Karpas-422 (cell line): ENCODE data around the gene NADSYN1. TPM values are rescaled to one million over a fixed set of nuclear protein-coding genes. Genes with fewer than 3 reads are reported as not detected.
"Not testable (repeated sequence)": the region's sequence is repeated elsewhere in the genome, so short reads cannot be mapped to it uniquely, and the experiment has no call there.

ENCODE experiments used
- DNase-seq: peaks from one replicate; pipeline ENCODE4 v3.0.0-alpha.2; 2015
- H2AFZ ChIP-seq: fragments of 200-600 bp; sonication (generic); 2 replicates; pipeline ENCODE4 v1.6.1; 2014; ENCODE audit warnings: antibody characterized with exemption, low read length, mixed read lengths
- H3K27ac ChIP-seq: fragments of 200-600 bp; sonication (generic); 2 replicates; pipeline ENCODE4 v1.5.1; 2014; ENCODE audit warnings: mild to moderate bottlenecking, low read length, moderate library complexity
- H3K27me3 ChIP-seq: fragments of 200-600 bp; sonication (generic); 2 replicates; pipeline ENCODE4 v1.6.1; 2014; ENCODE audit warnings: low read length, mixed read lengths
- H3K36me3 ChIP-seq: fragments of 200-600 bp; sonication (generic); 2 replicates; pipeline ENCODE4 v1.6.1; 2014; ENCODE audit warnings: low read length, mixed read lengths; ENCODE audit not compliant: insufficient read depth
- H3K4me1 ChIP-seq: fragments of 200-600 bp; sonication (generic); 2 replicates; pipeline ENCODE4 v1.6.1; 2014; ENCODE audit warnings: mild to moderate bottlenecking, low read length, mixed read lengths
- H3K4me2 ChIP-seq: fragments of 200-600 bp; sonication (generic); 2 replicates; pipeline ENCODE4 v1.6.1; 2014; ENCODE audit warnings: low read length, low read depth, mild to moderate bottlenecking; ENCODE audit not compliant: poor library complexity, severe bottlenecking
- H3K4me3 ChIP-seq: fragments of 200-600 bp; sonication (generic); 2 replicates; pipeline ENCODE4 v1.5.1; 2014; ENCODE audit warnings: mild to moderate bottlenecking, antibody characterized with exemption, low read length, mixed read lengths
- H3K79me2 ChIP-seq: fragments of 200-600 bp; sonication (generic); 2 replicates; pipeline ENCODE4 v1.6.1; 2014; ENCODE audit warnings: mild to moderate bottlenecking, low read length, mixed read lengths
- H3K9ac ChIP-seq: fragments of 200-600 bp; sonication (generic); 2 replicates; pipeline ENCODE4 v1.6.0; 2014; ENCODE audit warnings: low read length
- H3K9me2 ChIP-seq: fragments of 200-600 bp; sonication (generic), shearing (Covaris generic); replicated peaks from 2 replicates; pipeline ENCODE4 v1.6.0; 2014; ENCODE audit warnings: mild to moderate bottlenecking, low read length, moderate library complexity; ENCODE audit not compliant: insufficient read depth
- H3K9me3 ChIP-seq: fragments of 300-700, 200-600 bp; sonication (generic); 2 replicates; pipeline ENCODE4 v1.6.1; 2014; ENCODE audit warnings: low read length, mixed read lengths
- H4K20me1 ChIP-seq: fragments of 200-600 bp; sonication (generic); 2 replicates; pipeline ENCODE4 v1.6.1; 2014; ENCODE audit warnings: mild to moderate bottlenecking, antibody characterized with exemption, low read length, low read depth; ENCODE audit not compliant: insufficient read depth
- total RNA-seq: library from RNA; depleted of rRNA; stranded (reverse); fragments of >200 nt; shearing (Covaris generic); gene quantifications from 2 replicates; pipeline ENCODE4 v1.2.3, GENCODE V29; 2014; ENCODE audit warnings: low replicate concordance

Gene NADSYN1
- total RNA-seq, 1 experiment from 2014 or later: 86.0 TPM

GRCh38 chr11:71532036-71532610, 79.1 kb downstream of the NADSYN1 start:
- H3K4me1 ChIP-seq: no peaks in the 10 kb centered on the region
- no peaks in the 10 kb centered on the region for H3K9me3 ChIP-seq
- H3K79me2 ChIP-seq: no peaks in the 10 kb centered on the region
- no peak overlapping the region for H3K4me2 ChIP-seq
- no peaks in the 10 kb centered on the region for H3K9me2 ChIP-seq
- H4K20me1 ChIP-seq: no peaks in the 10 kb centered on the region
- no peak for DNase-seq
- no peaks in the 10 kb centered on the region for H3K36me3 ChIP-seq
- no peaks in the 10 kb centered on the region for H3K27me3 ChIP-seq
- no peak overlapping the region for H3K9ac ChIP-seq
- H3K27ac ChIP-seq: no peak overlapping the region
- H2AFZ ChIP-seq: no peak overlapping the region
- no peak overlapping the region for H3K4me3 ChIP-seq

DNA sequence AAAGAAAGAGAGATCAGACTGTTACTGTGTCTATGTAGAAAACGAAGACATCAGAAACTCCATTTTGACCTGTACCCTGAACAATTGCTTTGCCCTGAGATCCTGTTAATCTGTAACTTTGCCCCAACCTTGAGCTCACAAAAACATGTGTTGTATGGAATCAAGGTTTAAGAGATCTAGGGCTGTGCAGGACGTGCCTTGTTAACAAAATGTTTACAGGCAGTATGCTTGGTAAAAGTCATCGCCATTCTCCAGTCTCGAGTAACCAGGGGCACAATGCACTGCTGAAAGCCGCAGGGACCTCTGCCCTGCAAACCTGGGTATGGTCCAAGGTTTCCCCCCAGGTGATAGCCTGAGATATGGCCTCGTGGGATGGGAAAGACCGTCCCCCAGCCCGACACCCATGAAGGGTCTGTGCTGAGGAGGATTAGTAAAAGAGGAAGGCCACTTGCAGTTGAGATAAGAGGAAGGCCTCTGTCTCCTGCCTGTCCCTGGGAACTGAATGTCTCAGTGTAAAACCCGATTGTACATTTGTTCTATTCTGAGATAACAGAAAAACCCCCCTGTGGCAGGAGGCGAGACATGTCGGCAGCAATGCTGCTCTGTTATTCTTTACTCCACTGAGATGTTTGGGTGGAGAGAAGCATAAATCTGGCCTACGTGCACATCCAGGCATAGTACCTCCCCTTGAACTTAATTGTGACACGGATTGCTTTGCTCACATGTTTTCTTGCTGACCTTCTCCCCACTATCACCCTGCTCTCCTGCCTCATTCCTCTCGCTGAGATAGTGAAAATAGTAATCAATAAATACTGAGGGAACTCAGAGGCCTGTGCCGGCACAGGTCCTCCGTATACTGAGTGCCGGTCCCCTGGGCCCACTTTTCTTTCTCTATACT, 82.0 kb downstream of the NADSYN1 start:
- DNase-seq, H3K9me3 ChIP-seq, H3K4me3 ChIP-seq, H3K36me3 ChIP-seq, H4K20me1 ChIP-seq, H3K79me2 ChIP-seq, H2AFZ ChIP-seq, H3K4me1 ChIP-seq, H3K9ac ChIP-seq, H3K4me2 ChIP-seq, H3K9me2 ChIP-seq, H3K27ac ChIP-seq, H3K27me3 ChIP-seq: not testable (repeated sequence)

DNA sequence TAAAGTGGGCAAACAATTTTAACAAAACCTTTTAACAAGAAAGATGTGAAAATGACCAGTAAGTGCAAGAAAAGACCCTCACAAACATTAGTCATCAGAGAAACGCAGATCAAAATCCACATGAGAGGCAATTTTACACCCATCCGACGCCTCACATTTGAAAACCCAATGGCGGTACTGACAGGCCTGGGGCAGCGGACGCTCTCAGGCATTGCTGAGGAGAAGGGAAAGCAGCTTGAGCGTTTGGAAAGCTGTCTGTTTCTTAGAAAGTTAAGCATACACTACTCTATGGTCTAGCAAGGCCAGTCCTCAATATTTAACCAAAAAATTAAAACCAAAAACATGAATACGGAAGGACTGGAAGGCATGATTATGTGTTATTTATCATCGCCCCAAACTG, 82.8 kb downstream of the NADSYN1 start:
- Histone ChIP-seq H3K27ac (no peak overlapping the region), H3K79me2 (no peaks in the 10 kb centered on the region), H3K36me3 (no peaks in the 10 kb centered on the region), H3K4me2 (no peak overlapping the region), H3K27me3 (no peaks in the 10 kb centered on the region), H3K4me1 (no peaks in the 10 kb centered on the region), H3K9me3 (no peaks in the 10 kb centered on the region), H3K9me2 (no peaks in the 10 kb centered on the region), H4K20me1 (no peaks in the 10 kb centered on the region), H3K9ac (no peak overlapping the region), H3K4me3 (no peak overlapping the region), H2AFZ (no peak overlapping the region)
- DNase-seq: no peak

- Histone ChIP-seq H3K9ac (no peak overlapping the region), H4K20me1 (no peaks in the 10 kb centered on the region), H3K9me2 (no peaks in the 10 kb centered on the region), H3K9me3 (no peaks in the 10 kb centered on the region), H3K36me3 (no peaks in the 10 kb centered on the region), H3K27me3 (no peaks in the 10 kb centered on the region), H2AFZ (no peak overlapping the region), H3K4me1 (no peaks in the 10 kb centered on the region), H3K79me2 (no peaks in the 10 kb centered on the region), H3K4me3 (no peak overlapping the region), H3K4me2 (no peak overlapping the region), H3K27ac (no peak overlapping the region)
- DNase-seq: no peak
Observed at GRCh38 chr11:71537537-71537936, 84.5 kb downstream of the NADSYN1 start.

GRCh38 chr11:71537977-71538665, 85.1 kb downstream of the NADSYN1 start, which contains the start of gene KRTAP5-8:
Gene KRTAP5-8, plus strand, starts transcription at chr11:71538025. Its CDS starts 31 bp downstream, at chr11:71538056.
- not testable (repeated sequence) for H3K4me2 ChIP-seq, DNase-seq, H3K4me3 ChIP-seq, H3K79me2 ChIP-seq, H3K9me2 ChIP-seq, H3K9ac ChIP-seq, H3K36me3 ChIP-seq, H2AFZ ChIP-seq, H3K4me1 ChIP-seq, H4K20me1 ChIP-seq, H3K9me3 ChIP-seq, H3K27ac ChIP-seq, H3K27me3 ChIP-seq

GRCh38 chr11:71538666-71538990, 85.6 kb downstream of the NADSYN1 start:
- H3K36me3 ChIP-seq: no peaks in the 10 kb centered on the region

GRCh38 chr11:71539017-71539416, 86.0 kb downstream of the NADSYN1 start:
- no peak overlapping the region for H2AFZ ChIP-seq
- no peak overlapping the region for H3K9ac ChIP-seq
- no peak overlapping the region for H3K4me3 ChIP-seq
- no peaks in the 10 kb centered on the region for H4K20me1 ChIP-seq
- no peak overlapping the region for H3K4me2 ChIP-seq
- no peaks in the 10 kb centered on the region for H3K36me3 ChIP-seq
- H3K79me2 ChIP-seq: no peaks in the 10 kb centered on the region
- no peaks in the 10 kb centered on the region for H3K9me2 ChIP-seq
- H3K9me3 ChIP-seq: no peaks in the 10 kb centered on the region
- H3K27me3 ChIP-seq: no peaks in the 10 kb centered on the region
- no peak overlapping the region for H3K27ac ChIP-seq
- no peak for DNase-seq
- H3K4me1 ChIP-seq: no peaks in the 10 kb centered on the region

More at GRCh38 chr11:71538666-71538990, 85.6 kb downstream of the NADSYN1 start:
- Histone ChIP-seq H3K4me2 (no peak overlapping the region), H3K79me2 (no peaks in the 10 kb centered on the region), H3K9me2 (no peaks in the 10 kb centered on the region), H3K27ac (no peak overlapping the region), H3K4me3 (no peak overlapping the region), H3K9ac (no peak overlapping the region), H2AFZ (no peak overlapping the region), H3K9me3 (no peaks in the 10 kb centered on the region), H3K27me3 (no peaks in the 10 kb centered on the region), H4K20me1 (no peaks in the 10 kb centered on the region), H3K4me1 (no peaks in the 10 kb centered on the region)
- no peak for DNase-seq

- H3K4me3 ChIP-seq, H3K4me2 ChIP-seq, H3K27me3 ChIP-seq, H3K4me1 ChIP-seq, H3K27ac ChIP-seq, H3K9me3 ChIP-seq, H2AFZ ChIP-seq, H3K9me2 ChIP-seq, DNase-seq, H3K9ac ChIP-seq, H3K79me2 ChIP-seq, H4K20me1 ChIP-seq, H3K36me3 ChIP-seq: not testable (repeated sequence)
Observed at GRCh38 chr11:71539971-71540370, 87.0 kb downstream of the NADSYN1 start.
